Pons (tissue), 1 donor: ENCODE measurements around the gene DHX58.
A peak's percentile ranks its signal among the peaks of the same experiment; 100 is the strongest.

Source experiments
- DNase-seq: peaks from one replicate; pipeline ENCODE4 v3.0.0-alpha.2; 2016; ENCODE audit warnings: low spot score

The DHX58 gene

DNA sequence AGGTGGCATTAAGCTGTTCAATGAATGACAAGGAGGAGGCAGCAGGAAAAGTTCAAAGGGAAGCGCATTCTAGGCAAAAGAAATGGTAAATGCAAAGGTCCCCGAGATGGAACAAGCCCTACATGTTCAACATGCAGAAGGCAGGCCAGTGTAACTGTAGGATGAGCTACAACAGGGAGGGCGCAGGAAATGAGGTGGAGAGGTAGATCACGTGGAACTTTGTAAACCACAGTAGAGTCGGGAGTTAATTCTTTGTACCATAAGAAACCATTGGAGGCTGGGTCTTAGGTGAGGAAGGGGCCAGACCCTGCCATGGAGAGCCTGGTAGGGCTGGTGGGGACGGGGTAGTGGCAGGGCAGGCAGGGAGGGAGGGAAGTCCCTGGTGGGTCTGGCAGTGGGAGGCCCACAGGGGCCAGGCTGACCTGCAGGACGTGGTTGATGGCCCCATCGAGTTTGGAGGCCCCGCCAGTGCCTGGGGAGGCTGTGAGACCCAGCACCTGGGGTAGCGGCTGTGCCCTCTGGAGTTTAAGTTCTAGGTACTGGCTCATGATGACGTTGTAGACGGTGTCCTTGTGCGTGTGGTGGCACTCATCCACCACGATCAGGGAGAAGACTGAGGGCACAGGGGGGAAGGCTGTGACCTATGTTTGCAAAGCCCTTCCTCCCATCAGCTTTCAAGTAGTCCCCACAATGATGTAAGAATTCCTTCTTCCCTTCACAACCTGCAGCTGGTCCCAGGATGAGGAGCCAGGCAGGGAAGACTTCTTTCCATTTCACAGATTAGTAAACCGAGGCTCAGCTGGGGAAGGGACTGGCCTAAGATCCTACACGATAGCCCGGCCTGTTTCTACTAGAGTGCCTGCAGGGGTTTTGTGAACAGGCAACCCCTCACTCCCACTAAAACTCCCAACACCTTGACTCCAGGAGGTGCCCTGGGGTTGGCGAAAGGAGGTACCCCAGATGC is 1.9 kb downstream of the DHX58 start:
- DNase-seq, result no peak

- no peak for DNase-seq
Measured at GRCh38 chr17:42109086-42109485, 3.4 kb downstream of the DHX58 start.

DNA sequence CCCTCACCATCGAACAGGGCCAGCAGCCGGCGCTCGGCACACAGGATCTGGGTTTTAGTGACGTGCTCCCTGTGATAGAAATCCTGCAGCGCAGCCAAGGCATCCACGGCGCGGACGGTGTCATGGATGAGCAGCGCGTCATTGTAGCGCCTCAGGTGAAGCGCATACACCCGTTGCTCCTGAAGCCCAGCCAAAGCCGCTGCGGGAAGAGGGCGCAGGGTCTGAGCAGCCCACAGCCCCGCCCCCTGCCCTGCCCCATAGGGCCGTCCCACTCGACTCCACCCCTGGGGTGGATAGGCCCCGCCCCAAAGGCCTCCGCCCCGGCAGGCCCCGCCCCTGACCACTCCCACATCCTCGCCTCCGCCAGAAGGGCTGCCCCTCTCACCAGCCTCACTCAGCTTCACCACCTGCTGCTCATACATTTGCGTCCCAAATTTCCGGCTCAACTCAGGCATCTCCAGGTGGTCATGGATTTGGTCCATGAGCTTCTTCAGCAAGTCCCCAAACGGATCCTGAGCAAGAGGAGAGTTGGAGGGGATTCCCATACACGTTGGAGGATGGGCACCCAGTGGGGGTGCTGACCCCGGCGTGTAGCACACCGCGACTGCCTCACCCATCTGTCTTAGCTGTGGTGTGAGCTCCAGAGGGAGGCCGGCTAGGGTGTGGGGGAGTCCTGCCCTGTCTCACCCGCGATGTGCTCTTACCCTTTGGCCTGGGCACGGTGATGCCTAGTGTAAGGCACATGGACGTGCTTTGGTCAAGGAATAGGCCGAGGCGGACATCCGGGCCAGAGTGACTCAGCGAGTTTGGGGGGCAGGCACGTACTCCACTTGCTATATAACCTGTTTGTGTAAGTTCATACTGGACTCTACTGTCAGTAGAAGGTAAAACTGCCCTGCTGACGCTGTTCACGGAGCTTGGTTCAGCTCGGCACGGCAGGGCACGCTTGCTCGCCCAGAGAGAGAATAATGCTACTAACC is 4.6 kb downstream of the DHX58 start:
- DNase-seq, result peak; percentile 29

- DNase-seq, result no peak
Measured at GRCh38 chr17:42107124-42107523, 5.4 kb downstream of the DHX58 start.

DNA sequence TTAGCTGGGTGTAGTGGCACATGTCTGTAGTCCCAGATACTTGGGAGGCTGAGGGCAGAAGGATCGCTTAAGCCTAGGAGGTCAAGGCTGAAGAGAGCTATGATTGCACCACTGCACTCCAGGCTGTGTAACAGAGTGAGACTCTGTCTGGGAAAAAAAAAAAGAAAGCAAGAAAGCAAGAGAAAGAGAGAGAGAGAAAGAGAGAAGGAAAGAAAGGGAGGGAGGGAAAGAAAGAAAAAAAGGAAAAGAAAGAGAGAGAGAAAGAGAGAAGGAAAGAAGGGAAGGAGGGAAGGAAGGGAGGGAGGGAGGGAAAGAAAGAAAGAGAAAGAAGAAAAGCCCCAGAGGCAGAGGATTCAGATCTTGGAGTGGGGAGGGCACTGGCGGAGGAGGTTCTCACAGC is 6.5 kb downstream of the DHX58 start:
- no peak for DNase-seq

DNA sequence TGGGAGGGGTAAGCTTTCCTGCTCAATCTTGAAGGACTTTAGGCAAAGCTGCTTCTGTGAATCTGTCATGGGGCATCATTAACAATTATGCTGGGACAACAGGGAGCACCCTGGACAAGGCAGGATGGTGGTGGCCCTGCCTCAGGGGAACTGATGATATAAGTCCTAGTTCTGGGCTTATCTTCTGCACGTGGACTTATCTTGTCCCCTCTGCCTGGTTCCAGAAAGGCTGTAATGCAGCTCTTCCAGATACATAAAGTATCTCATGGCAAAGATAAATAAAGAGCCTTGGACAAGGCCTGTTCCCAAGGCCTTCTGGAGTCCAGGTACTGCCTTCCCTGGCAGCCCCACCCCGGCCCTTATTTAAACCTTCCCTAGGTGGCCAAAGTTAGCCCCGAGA is 8.2 kb downstream of the DHX58 start:
- DNase-seq, result no peak

GRCh38 chr17:42103221-42103954 is 9.1 kb downstream of the DHX58 start:
- no peak for DNase-seq

DNA sequence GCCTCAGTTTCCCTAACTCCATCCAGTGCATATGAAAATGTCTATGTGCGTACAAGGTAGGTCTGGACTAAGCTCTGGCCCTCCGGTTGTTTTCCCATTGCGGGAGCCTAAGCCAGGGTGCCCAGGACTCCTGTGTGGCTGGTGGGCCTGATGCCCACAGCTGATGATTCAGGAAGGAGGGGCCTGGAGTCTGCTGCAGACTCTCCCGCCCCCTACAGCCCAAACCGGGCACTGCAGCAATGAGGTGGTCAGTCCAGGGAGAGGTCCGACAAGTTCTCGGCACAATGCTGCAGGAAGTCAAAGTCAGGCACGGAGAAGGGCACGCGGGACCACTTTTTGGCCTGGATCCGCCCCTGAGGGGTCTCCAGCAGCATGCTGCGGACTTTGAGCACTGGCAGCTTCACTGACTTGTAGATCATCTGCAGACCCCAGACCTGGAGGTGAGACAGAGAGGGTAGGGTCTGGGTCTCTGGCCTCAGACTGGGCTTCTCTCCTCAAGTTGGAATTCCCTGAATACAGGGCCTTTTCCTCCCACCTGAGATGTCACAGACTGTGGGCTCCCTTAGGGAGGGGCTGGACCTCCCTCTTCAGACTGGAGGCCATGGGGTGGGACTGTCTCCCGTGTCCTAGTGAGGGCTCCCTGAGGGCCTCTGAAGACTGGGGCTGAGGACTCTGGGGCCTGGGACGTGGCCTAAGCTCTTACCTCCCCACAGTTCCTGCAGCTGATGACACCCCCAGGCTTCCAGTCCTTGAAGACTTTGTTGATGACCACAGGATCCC is 10.8 kb downstream of the DHX58 start:
- peak; percentile 42 for DNase-seq

DNA sequence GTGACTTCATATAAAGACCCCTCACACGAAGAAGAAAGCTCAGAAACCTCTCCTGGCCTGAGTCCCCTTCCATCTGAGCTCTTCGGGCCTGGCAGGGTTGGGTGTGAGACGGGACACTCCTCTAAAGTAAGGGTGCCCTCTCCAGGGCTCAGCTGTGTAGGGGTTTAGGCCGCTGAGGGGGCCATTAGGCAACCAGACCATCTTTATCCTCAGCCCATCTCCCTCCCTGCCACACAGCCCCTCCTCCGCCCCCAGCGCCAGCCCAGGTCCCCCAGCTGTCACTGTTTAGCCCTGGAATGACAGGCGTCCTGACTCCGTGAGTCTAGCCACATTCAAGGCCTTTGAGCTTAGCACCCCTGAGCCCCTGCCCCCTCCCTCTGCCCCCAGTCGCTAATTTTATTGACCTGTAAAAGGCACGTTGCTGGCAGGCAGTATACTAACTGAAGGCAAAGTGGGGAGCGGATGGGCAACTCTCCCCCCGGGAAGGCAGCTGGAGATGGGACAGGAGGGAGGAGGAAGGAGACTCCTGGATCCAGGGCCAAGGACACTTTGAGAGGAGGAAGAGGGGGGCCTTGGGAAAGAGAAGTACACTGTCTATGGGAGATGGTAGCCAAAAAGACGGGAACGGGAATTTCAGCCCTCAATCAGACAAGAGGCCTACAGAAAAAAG is 13.6 kb downstream of the DHX58 start:
- no peak for DNase-seq

GRCh38 chr17:42097691-42098631 is 14.6 kb downstream of the DHX58 start, which contains the start of gene ZNF385C:
Gene ZNF385C (minus strand): TSS chr17:42098473. CDS start chr17:42063056, 35,417 bp downstream.
- DNase-seq, result no peak

- DNase-seq, result no peak
Measured at GRCh38 chr17:42096360-42097111, 16.0 kb downstream of the DHX58 start.

DNA sequence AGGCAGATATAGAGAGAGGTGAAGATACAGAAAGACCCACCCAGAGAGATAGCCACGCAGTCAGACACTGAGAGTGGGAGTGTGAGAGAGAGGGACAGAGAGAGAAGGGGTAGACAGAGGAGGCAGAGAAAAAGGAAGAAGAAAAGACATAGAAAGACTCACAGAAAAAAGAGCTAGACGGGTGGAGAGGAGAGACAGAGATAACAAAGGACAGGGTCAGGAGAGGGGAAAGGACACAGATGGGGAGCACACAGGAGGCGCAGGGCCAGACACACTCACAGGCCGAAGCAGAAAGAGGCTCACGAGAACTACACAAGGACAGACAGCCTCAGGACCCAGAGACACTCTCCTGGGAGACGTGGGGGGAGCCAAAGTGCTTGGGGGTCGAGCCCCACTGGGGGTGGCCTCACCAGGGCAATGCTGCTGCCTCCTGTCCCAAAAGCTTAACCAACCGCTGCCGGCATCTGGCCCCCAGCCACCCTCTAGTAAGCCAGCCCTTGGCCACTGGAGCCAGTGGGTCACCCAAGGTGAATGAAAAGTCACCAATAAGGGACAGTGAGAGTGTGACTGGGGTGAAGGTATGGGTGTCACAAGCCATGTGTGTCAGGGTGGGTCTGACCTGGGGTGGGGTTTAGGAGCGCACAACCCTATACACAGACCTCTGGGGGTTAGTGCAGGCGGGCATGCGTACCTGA is 18.0 kb downstream of the DHX58 start:
- no peak for DNase-seq

- DNase-seq, result no peak
Measured at GRCh38 chr17:42092939-42093338, 19.6 kb downstream of the DHX58 start.

DNA sequence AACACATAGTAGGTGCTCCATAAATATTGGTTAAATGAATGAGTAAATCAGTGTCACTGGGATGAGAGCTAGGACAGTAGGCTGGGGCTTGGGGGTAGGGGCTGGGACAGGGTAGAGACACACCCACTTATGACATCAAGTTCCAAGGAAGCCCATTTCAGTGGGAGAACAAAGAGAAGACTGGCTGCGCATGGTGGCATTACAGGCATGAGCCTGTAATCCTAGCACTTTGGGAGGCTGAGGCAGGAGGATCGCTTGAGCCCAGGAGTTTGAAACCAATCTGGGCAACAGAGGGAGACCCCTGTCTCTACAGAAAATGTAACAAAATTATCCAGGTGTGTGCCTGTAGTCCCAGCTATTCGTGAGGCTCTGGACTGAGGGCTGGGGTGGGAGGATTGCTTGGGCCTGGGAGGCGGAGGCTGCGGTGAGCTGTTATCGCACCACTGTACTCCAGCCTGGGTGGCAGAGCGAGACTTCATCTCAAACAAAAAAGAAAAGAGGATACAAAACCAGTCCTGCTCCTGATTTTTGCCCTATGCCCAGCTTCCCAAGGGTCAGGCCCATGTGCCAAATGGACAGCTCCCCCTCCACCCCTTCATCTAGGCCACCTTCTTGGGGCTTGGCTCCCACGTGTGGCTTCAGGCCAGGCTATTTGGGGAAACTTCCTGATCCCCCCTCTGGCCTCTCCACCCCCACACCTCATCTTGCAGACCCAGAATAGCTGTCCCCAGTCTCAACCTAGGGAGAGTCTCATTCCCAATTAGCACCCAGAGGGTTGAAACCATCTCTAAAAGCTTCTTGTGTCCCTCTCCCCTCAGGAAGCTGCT is 21.3 kb downstream of the DHX58 start:
- DNase-seq, result no peak

DNA sequence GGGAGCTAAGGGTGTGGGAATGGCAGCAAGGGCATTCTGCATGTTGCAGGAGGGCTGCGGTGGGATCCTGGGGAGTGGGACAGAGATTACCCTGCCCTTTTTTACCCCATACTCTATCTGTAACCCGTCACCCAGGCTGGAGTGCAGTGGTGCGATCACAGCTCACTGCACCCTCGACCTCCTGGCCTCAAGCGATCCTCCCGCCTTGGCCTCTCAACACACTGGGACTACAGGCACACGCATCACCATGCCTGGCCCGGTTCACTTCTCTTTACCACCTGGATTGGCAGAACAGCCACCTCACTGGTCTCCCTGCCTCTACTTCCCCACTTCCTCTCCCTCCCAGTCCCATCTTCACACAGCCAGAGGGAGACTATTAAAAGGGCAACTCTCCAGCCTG is 23.8 kb downstream of the DHX58 start:
- DNase-seq, result no peak

GRCh38 chr17:42087736-42088705 is 24.5 kb downstream of the DHX58 start:
- DNase-seq, result peak; percentile 56
